DOHH2 (cell line): ENCODE results near the gene RSU1.

Experiments
- CTCF ChIP-seq: fragments of 200-600 bp; sonication (generic); IDR thresholded peaks from one replicate; pipeline ENCODE4 v1.5.1; 2014; ENCODE audit warnings: antibody characterized with exemption, mild to moderate bottlenecking, low read depth, low read length; ENCODE audit not compliant: poor library complexity, severe bottlenecking
- EZH2phosphoT487 ChIP-seq: fragments of 200-600 bp; sonication (generic); IDR thresholded peaks from 2 replicates; pipeline ENCODE4 v1.6.1; 2017; ENCODE audit warnings: borderline replicate concordance, mild to moderate bottlenecking, antibody characterized with exemption, low read length, moderate library complexity, mixed read lengths

GRCh38 chr10:16770670-16771069, 46.6 kb downstream of the RSU1 start:
- TF ChIP-seq CTCF (no peak), EZH2phosphoT487 (no peak)
